Hepatocyte (in vitro differentiated cells): ENCODE data around the gene DUSP10.

Experiments used
- CTCF ChIP-seq: fragments of 200-600 bp; sonication (generic); IDR thresholded peaks from 2 replicates; pipeline ENCODE4 v1.5.1; 2016; ENCODE audit warnings: antibody characterized with exemption, mild to moderate bottlenecking; ENCODE audit not compliant: poor library complexity
- EZH2 ChIP-seq: fragments of 200-600 bp; sonication (generic); IDR thresholded peaks from 2 replicates; pipeline ENCODE4 v1.6.1; 2016; ENCODE audit warnings: antibody characterized with exemption, mild to moderate bottlenecking, borderline replicate concordance

- TF ChIP-seq CTCF (no peak), EZH2 (no peak)
Measured at GRCh38 chr1:221788466-221788865, 46.6 kb upstream of the DUSP10 start.
